SK-N-SH treated with all-trans-retinoic acid at 6 μM for 48 hours (cell line): Measurements from ENCODE around the gene DNAAF5.

ENCODE experiments used
- ATAC-seq: fragments of 200-7000 bp; cut with Tn5 transposase; 3 replicates; pipeline ENCODE4 v1.9.1; 2020; ENCODE audit warnings: mild to moderate bottlenecking, moderate library complexity
- ARNTL ChIP-seq: fragments of 450-650 bp; formaldehyde crosslinking; IDR thresholded peaks from 2 replicates; pipeline ENCODE4 v1.5.0; 2020; ENCODE audit warnings: low read depth, mild to moderate bottlenecking, moderate library complexity, borderline replicate concordance
- BACH2 ChIP-seq: fragments of 250-450 bp; sonication (Bioruptor Pico); IDR thresholded peaks from 2 replicates; pipeline ENCODE4 v1.9.0; 2021; ENCODE audit warnings: mild to moderate bottlenecking, borderline replicate concordance
- CREB5 ChIP-seq: fragments of 250-450 bp; sonication (Bioruptor Pico); IDR thresholded peaks from 2 replicates; pipeline ENCODE4 v1.5.1; 2020; ENCODE audit warnings: low read depth, mild to moderate bottlenecking, moderate library complexity
- CSDC2 ChIP-seq: fragments of 250-450 bp; sonication (Bioruptor Pico); IDR thresholded peaks from 2 replicates; pipeline ENCODE4 v1.5.0; 2020; ENCODE audit warnings: mild to moderate bottlenecking, moderate library complexity
- ESRRG ChIP-seq: fragments of 250-450 bp; sonication (Bioruptor Pico); IDR thresholded peaks from 2 replicates; pipeline ENCODE4 v1.6.1; 2021; ENCODE audit warnings: mild to moderate bottlenecking
- GLIS3 ChIP-seq: fragments of 250-450 bp; sonication (Bioruptor Pico); IDR thresholded peaks from 2 replicates; pipeline ENCODE4 v1.5.0; 2020; ENCODE audit warnings: mild to moderate bottlenecking, moderate library complexity
- ISL1 ChIP-seq: fragments of 250-450 bp; sonication (Bioruptor Pico); IDR thresholded peaks from 2 replicates; pipeline ENCODE4 v2.1.2; 2022; ENCODE audit warnings: mild to moderate bottlenecking, moderate library complexity
- OSR1 ChIP-seq: fragments of 250-450 bp; sonication (Bioruptor Pico); IDR thresholded peaks from 2 replicates; pipeline ENCODE4 v1.8.0; 2022; ENCODE audit warnings: moderate library complexity, mild to moderate bottlenecking, inconsistent platforms
- POU6F1 ChIP-seq: fragments of 250-450 bp; sonication (Bioruptor Pico); IDR thresholded peaks from 2 replicates; pipeline ENCODE4 v1.8.0; 2021; ENCODE audit warnings: low read depth, mild to moderate bottlenecking, moderate library complexity, borderline replicate concordance
- PPARA ChIP-seq: fragments of 250-450 bp; sonication (Bioruptor Pico); IDR thresholded peaks from 2 replicates; pipeline ENCODE4 v1.5.0; 2020; ENCODE audit warnings: mild to moderate bottlenecking, borderline replicate concordance
- RARB ChIP-seq: fragments of 250-450 bp; sonication (Bioruptor Pico); IDR thresholded peaks from 2 replicates; pipeline ENCODE4 v1.8.0; 2021; ENCODE audit warnings: mild to moderate bottlenecking, moderate library complexity
- SNAI2 ChIP-seq: fragments of 250-450 bp; sonication (Bioruptor Pico); IDR thresholded peaks from 2 replicates; pipeline ENCODE4 v1.5.0; 2020; ENCODE audit warnings: mild to moderate bottlenecking, moderate library complexity
- TCF4 ChIP-seq: fragments of 250-450 bp; sonication (Bioruptor Pico); IDR thresholded peaks from 2 replicates; pipeline ENCODE4 v1.8.0; 2021; ENCODE audit warnings: mild to moderate bottlenecking, moderate library complexity, borderline replicate concordance
- TOX ChIP-seq: fragments of 250-450 bp; sonication (Bioruptor Pico); IDR thresholded peaks from 2 replicates; pipeline ENCODE4 v1.8.0; 2021; ENCODE audit warnings: mild to moderate bottlenecking, moderate library complexity, borderline replicate concordance
- TSHZ2 ChIP-seq: fragments of 250-450 bp; sonication (Bioruptor Pico); IDR thresholded peaks from 2 replicates; pipeline ENCODE4 v1.5.0; 2020; ENCODE audit warnings: mild to moderate bottlenecking, moderate library complexity
- ZC3H10 ChIP-seq: fragments of 250-450 bp; sonication (Bioruptor Pico); IDR thresholded peaks from 2 replicates; pipeline ENCODE4 v1.5.1; 2021; ENCODE audit warnings: mild to moderate bottlenecking, moderate library complexity
- ZFP3 ChIP-seq: fragments of 250-450 bp; sonication (Bioruptor Pico); IDR thresholded peaks from 2 replicates; pipeline ENCODE4 v1.5.0; 2020; ENCODE audit warnings: mild to moderate bottlenecking, moderate library complexity
- ZNF565 ChIP-seq: fragments of 450-650 bp; formaldehyde crosslinking; conservative IDR thresholded peaks from 2 replicates; pipeline ENCODE4 v1.5.0; 2020; ENCODE audit warnings: low read depth, mild to moderate bottlenecking, moderate library complexity
- ZNF70 ChIP-seq: fragments of 450-650 bp; formaldehyde crosslinking; IDR thresholded peaks from 2 replicates; pipeline ENCODE4 v1.5.0; 2020; ENCODE audit warnings: mild to moderate bottlenecking, moderate library complexity
- ZNF8 ChIP-seq: fragments of 450-650 bp; formaldehyde crosslinking; IDR thresholded peaks from 2 replicates; pipeline ENCODE4 v1.5.0; 2020; ENCODE audit warnings: mild to moderate bottlenecking, moderate library complexity
- TF ChIP-seq, protein P1 (sequence below): fragments of 250-450 bp; sonication (Bioruptor Pico); IDR thresholded peaks from 2 replicates; pipeline ENCODE4 v1.8.0; 2020; ENCODE audit warnings: mild to moderate bottlenecking, moderate library complexity, borderline replicate concordance
- TF ChIP-seq, protein P2 (sequence below): fragments of 250-450 bp; sonication (Bioruptor Pico); IDR thresholded peaks from 2 replicates; pipeline ENCODE4 v1.5.1; 2021; ENCODE audit warnings: mild to moderate bottlenecking, moderate library complexity

The DNAAF5 gene

GRCh38 chr7:761631-762030, 35.1 kb downstream of the DNAAF5 start:
- ATAC-seq: no peak
- TF ChIP-seq, protein P1, sequence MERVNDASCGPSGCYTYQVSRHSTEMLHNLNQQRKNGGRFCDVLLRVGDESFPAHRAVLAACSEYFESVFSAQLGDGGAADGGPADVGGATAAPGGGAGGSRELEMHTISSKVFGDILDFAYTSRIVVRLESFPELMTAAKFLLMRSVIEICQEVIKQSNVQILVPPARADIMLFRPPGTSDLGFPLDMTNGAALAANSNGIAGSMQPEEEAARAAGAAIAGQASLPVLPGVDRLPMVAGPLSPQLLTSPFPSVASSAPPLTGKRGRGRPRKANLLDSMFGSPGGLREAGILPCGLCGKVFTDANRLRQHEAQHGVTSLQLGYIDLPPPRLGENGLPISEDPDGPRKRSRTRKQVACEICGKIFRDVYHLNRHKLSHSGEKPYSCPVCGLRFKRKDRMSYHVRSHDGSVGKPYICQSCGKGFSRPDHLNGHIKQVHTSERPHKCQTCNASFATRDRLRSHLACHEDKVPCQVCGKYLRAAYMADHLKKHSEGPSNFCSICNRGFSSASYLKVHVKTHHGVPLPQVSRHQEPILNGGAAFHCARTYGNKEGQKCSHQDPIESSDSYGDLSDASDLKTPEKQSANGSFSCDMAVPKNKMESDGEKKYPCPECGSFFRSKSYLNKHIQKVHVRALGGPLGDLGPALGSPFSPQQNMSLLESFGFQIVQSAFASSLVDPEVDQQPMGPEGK (CRISPR knock-in tag): no peak
- TF ChIP-seq ZC3H10 (no peak), CSDC2 (CRISPR knock-in tag) (no peak), ISL1 (CRISPR knock-in tag) (no peak), ZFP3 (CRISPR knock-in tag) (no peak), TOX (CRISPR knock-in tag) (no peak), CREB5 (CRISPR knock-in tag) (no peak), ZNF8 (no peak)

GRCh38 chr7:762885-763284, 36.4 kb downstream of the DNAAF5 start:
- TF ChIP-seq POU6F1 (CRISPR knock-in tag): no peak
- TF ChIP-seq SNAI2 (CRISPR knock-in tag): no peak
- TF ChIP-seq, protein P2, sequence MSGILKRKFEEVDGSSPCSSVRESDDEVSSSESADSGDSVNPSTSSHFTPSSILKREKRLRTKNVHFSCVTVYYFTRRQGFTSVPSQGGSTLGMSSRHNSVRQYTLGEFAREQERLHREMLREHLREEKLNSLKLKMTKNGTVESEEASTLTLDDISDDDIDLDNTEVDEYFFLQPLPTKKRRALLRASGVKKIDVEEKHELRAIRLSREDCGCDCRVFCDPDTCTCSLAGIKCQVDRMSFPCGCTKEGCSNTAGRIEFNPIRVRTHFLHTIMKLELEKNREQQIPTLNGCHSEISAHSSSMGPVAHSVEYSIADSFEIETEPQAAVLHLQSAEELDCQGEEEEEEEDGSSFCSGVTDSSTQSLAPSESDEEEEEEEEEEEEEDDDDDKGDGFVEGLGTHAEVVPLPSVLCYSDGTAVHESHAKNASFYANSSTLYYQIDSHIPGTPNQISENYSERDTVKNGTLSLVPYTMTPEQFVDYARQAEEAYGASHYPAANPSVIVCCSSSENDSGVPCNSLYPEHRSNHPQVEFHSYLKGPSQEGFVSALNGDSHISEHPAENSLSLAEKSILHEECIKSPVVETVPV (CRISPR knock-in tag): no peak
- TF ChIP-seq, protein P1 (CRISPR knock-in tag): no peak
- no peak for TF ChIP-seq PPARA (CRISPR knock-in tag)
- no peak for TF ChIP-seq RARB (CRISPR knock-in tag)
- TF ChIP-seq TOX (CRISPR knock-in tag): no peak
- no peak for TF ChIP-seq ZNF8

DNA sequence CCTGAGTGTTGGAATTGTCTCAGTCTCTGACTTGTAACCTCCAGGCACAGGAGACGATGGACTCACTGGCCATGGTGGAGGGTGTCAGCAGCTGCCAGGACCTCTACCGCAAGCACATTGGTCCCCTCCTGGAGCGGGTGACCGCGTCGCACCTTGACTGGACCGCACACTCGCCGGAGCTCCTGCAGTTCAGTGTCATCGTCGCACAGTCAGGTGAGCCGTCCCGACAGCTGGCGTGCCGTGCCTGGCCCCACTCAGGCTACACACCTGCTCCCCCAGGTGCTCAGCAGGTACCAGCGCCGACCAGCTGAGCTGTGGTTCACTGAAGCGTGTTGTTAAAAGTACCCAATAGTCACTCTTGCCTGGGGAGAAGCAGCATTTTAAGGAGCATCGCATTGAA, 37.3 kb downstream of the DNAAF5 start:
- TF ChIP-seq SNAI2 (CRISPR knock-in tag) (no peak), TOX (CRISPR knock-in tag) (no peak), TCF4 (CRISPR knock-in tag) (no peak), OSR1 (CRISPR knock-in tag) (no peak), CSDC2 (CRISPR knock-in tag) (no peak), BACH2 (CRISPR knock-in tag) (no peak), RARB (CRISPR knock-in tag) (no peak), ZNF8 (no peak), ARNTL (CRISPR knock-in tag) (no peak), ZNF70 (no peak), CREB5 (CRISPR knock-in tag) (no peak), ESRRG (CRISPR knock-in tag) (no peak), GLIS3 (CRISPR knock-in tag) (no peak), PPARA (CRISPR knock-in tag) (no peak), ZNF565 (CRISPR knock-in tag) (no peak), TSHZ2 (CRISPR knock-in tag) (no peak), ZFP3 (CRISPR knock-in tag) (no peak)
- TF ChIP-seq, protein P2 (CRISPR knock-in tag): no peak
- no peak for ATAC-seq

More at GRCh38 chr7:762885-763284, 36.4 kb downstream of the DNAAF5 start:
- ATAC-seq: no peak
